H1 (cell line): ENCODE data around the gene VWF. TPM values are rescaled to one million over a fixed set of nuclear protein-coding genes. Genes with fewer than 3 reads are reported as not detected.

ENCODE experiments used
- ASH2L ChIP-seq: fragments of 200-600, 300-600 bp; sonication (generic); IDR thresholded peaks from one replicate; pipeline ENCODE4 v1.7.1; 2017; ENCODE audit warnings: low read length
- EP300 ChIP-seq, 2 experiments: IDR thresholded peaks; 1 replicate in 1 of 2; 2 replicates in 1 of 2; pipeline ENCODE4 v1.6.1; 2011 to 2012; ENCODE audit warnings: low read depth in 2 of 2, low read length in 2 of 2, mild to moderate bottlenecking in 2 of 2, borderline replicate concordance in 1 of 2, inconsistent platforms in 1 of 2, moderate library complexity in 1 of 2
- HDAC6 ChIP-seq: IDR thresholded peaks from one replicate; pipeline ENCODE4 v1.7.1; 2012; ENCODE audit warnings: low read depth, mild to moderate bottlenecking, inconsistent platforms, low read length, moderate library complexity
- JUND ChIP-seq: IDR thresholded peaks from 2 replicates; pipeline ENCODE4 v1.6.1; 2011; ENCODE audit warnings: mild to moderate bottlenecking, improper control_type of control experiment, low read length
- RAD21 ChIP-seq, 2 experiments: IDR thresholded peaks in 1 of 2; conservative IDR thresholded peaks in 1 of 2; 2 replicates each; pipeline ENCODE4 v1.6.1; 2011; ENCODE audit warnings: low read depth in 2 of 2, low read length in 2 of 2, improper control_type of control experiment in 1 of 2, inconsistent platforms in 1 of 2, mild to moderate bottlenecking in 1 of 2, moderate library complexity in 1 of 2
- SIRT6 ChIP-seq: IDR thresholded peaks from one replicate; pipeline ENCODE4 v1.7.1; 2012; ENCODE audit warnings: low read length, inconsistent platforms
- TAF1 ChIP-seq: IDR thresholded peaks from 2 replicates; pipeline ENCODE4 v1.6.1; 2011; ENCODE audit warnings: mild to moderate bottlenecking, low read depth, low read length
- polyA plus RNA-seq, 7 experiments: library from polyadenylated mRNA; depleted of rRNA in 3 of 7; stranded (reverse) in 5 of 7; unstranded in 2 of 7; fragments of >200 nt in 5 of 7; fragments of 200-250 nt in 2 of 7; gene quantifications; 1 replicate in 5 of 7; 2 replicates in 1 of 7; 4 replicates in 1 of 7; pipeline versions ENCODE4 v1.2.1 to v1.2.3, GENCODE V29; 2011 to 2013; ENCODE audit warnings: missing spikeins in 2 of 7, mixed read lengths in 2 of 7
- total RNA-seq: library from RNA; stranded (reverse); fragmentation: NEBNext Ultra II Directional; extraction: Animal tissue kit (Norgen Biotek cat#: 25700); gene quantifications from 2 replicates; pipeline ENCODE4 v1.2.1, GENCODE V29; 2021
- TF ChIP-seq, protein P1 (sequence below), 3 experiments: IDR thresholded peaks; 1 replicate in 2 of 3; 2 replicates in 1 of 3; pipeline versions ENCODE4 v1.5.1 to v1.6.1; 2011; ENCODE audit warnings: low read length in 3 of 3, mild to moderate bottlenecking in 3 of 3, inconsistent platforms in 2 of 3, low read depth in 1 of 3, moderate library complexity in 1 of 3; ENCODE audit not compliant: insufficient read depth in 1 of 3; ENCODE audit errors: control extremely low read depth in 1 of 3

Gene VWF
- total and polyA plus RNA-seq, 2 of the 8 experiments (the other 6 are each of a cell fraction or from before 2014, with no cell fraction given), result 0.39 to 0.60 TPM

DNA sequence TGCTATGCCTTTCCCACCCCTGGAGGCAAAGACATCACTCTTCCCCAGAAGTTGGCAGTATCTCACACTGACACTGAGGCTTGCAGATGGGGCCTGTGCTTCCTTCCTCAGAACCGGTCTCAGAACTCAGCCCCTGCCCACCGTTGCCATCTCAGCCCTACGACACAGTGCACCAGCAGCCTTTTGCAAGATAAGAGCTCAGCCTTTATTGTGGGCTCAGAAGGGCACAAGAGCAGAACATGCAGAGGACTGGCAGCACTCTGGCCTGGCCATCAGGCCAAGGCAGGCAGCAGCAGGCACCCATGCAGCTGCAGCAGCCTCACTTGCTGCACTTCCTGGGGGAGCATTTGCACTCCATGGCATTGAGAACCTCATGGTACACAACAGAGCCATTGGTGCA, 175.8 kb downstream of the VWF start (continued):
- TF ChIP-seq, protein P1, sequence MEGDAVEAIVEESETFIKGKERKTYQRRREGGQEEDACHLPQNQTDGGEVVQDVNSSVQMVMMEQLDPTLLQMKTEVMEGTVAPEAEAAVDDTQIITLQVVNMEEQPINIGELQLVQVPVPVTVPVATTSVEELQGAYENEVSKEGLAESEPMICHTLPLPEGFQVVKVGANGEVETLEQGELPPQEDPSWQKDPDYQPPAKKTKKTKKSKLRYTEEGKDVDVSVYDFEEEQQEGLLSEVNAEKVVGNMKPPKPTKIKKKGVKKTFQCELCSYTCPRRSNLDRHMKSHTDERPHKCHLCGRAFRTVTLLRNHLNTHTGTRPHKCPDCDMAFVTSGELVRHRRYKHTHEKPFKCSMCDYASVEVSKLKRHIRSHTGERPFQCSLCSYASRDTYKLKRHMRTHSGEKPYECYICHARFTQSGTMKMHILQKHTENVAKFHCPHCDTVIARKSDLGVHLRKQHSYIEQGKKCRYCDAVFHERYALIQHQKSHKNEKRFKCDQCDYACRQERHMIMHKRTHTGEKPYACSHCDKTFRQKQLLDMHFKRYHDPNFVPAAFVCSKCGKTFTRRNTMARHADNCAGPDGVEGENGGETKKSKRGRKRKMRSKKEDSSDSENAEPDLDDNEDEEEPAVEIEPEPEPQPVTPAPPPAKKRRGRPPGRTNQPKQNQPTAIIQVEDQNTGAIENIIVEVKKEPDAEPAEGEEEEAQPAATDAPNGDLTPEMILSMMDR (IDR thresholded peaks at IDR 0.05; ENCODE audit: control extremely low read depth in 1 of 3, insufficient read depth in 1 of 3, low read depth in 1 of 3, low read length in 3 of 3), result no peak
- no peak for TF ChIP-seq ASH2L
- TF ChIP-seq JUND, result no peak
- no peak for TF ChIP-seq TAF1
- TF ChIP-seq RAD21 (IDR thresholded peaks at IDR 0.05 in 1 of 2, conservative IDR thresholded peaks at IDR 0.05 in 1 of 2; ENCODE audit: low read depth in 2 of 2, low read length in 2 of 2), result no peak
- TF ChIP-seq HDAC6, result no peak
- TF ChIP-seq SIRT6, result no peak
- no peak for TF ChIP-seq EP300 (IDR thresholded peaks at IDR 0.05; ENCODE audit: borderline replicate concordance in 1 of 2, low read depth in 2 of 2, low read length in 2 of 2)
